ENCODE results near the gene CRYM.
"Not testable (repeated sequence)": the region's sequence is repeated elsewhere in the genome, so short reads cannot be mapped to it uniquely, and the experiment has no call there.

- TF ChIP-seq ZNF10 (tag by site-specific recombination; IDR thresholded peaks at IDR 0.05); ZNF600 (tag by site-specific recombination; IDR thresholded peaks at IDR 0.05); CTCF (tag by site-specific recombination; IDR thresholded peaks at IDR 0.05); ZNF311 (tag by site-specific recombination; IDR thresholded peaks at IDR 0.05; ENCODE audit: borderline replicate concordance); ZNF837 (tag by site-specific recombination; IDR thresholded peaks at IDR 0.05); PBX3 (CRISPR knock-in tag; IDR thresholded peaks at IDR 0.05); ZNF529 (tag by site-specific recombination; IDR thresholded peaks at IDR 0.05; ENCODE audit: insufficient replicate concordance); ZBTB21 (tag by site-specific recombination; IDR thresholded peaks at IDR 0.05); HOXC10 (CRISPR knock-in tag; IDR thresholded peaks at IDR 0.05); RBAK (tag by site-specific recombination; IDR thresholded peaks at IDR 0.05); ZNF26 (tag by site-specific recombination; IDR thresholded peaks at IDR 0.05); ZNF776 (tag by site-specific recombination; IDR thresholded peaks at IDR 0.05; ENCODE audit: borderline replicate concordance): not testable (repeated sequence)
These were observed 11.7 kb upstream of the CRYM start for GRCh38 chr16:21289789-21290188.
